ENCODE measurements around the gene RPLP2. TPM values are rescaled to one million over a fixed set of nuclear protein-coding genes. Genes with fewer than 3 reads are reported as not detected.

Gene RPLP2
- total RNA-seq, 8 experiments from 2014 or later, result 1,135 to 2,145 (median 1,757) TPM

DNA sequence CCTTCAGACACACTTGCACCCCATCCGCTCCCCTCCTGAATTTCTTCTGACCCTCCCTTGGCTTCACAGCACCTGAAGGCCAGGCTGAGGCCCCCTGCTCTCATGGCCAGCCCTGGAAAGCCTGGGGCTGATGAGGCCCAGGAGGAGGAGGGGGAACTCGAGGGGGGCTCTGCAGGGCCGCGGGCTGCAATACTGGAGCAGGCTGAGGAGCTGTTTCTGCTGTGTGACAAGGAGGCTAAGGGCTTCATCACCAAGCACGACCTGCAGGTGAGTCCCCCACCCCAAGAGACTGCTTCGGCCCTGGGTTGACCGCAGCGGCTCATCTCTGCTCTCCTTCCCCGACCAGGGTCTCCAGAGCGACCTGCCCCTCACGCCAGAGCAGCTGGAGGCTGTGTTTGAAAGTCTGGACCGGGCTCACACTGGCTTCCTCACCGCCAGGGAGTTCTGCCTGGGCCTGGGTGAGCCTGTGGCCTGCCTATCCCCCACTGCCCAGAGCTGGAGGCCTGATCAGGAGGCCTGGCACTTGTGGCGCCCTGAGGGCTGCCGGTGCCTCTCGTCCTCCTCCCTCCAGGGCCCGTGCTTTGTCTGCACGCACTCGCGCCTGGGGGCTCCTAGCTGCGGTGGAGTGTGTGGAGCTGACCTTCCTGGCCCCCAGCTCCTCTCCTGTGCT is 18.9 kb downstream of the RPLP2 start:
- WGBS, 10 experiments, result 0% methylated on average over 6 of the region's 21 CpGs; no CpG with 5 or more reads in 9 of the 10 experiments
- ATAC-seq (replicated peaks in 6 of 8), result peak in 5 of 8 experiments; percentile 15 to 47 (median 42)
- Histone ChIP-seq H3K4me3 (peak overlapping the region in 2 of 5 donors; percentile 1 to 38), H3K27ac (peak overlapping the region; percentile 71 to 76), H3K4me1 (replicated peaks in 1 of 2) (peaks cover 60 to 61% of the 10 kb centered on the region in 2 donors)
- in situ Hi-C loops (cut with MboI; ENCODE audit: low pct_unique_long_range_greater_than_20kb in 2 of 9, low sequenced_read_pairs in 9 of 9, unreplicated experiment in 9 of 9), result no loop called here

DNA sequence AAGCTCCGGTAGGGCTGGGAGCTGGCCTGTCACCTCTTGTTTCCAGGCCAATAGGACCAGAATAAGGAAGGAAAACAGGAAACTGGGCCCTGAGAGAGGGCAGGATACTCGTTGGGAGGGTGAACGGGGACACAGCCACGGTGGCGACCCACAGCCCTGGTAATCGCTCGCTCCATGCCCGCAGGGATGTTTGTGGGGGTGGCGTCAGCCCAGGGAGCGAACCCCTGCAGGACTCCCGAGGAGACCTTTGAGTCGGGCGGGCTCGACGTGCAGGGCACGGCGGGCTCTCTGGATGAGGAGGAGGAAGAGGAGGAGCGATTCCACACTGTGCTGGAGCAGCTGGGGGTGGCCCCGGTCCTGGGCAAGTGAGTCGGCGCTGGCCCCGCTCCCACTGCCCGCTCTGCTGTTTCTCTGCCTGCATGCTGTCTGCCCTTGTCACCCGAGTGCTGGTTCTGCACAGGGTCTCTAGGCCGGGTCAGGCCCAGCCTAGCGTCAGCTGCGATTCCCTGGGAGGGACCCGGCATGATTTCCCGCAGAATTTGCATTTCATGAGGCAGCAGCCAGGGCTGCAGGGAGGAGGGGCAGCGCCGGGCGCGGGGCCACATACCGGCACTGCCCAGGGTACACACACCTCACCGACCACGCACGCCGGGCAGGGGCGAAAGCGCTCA is 19.5 kb downstream of the RPLP2 start:
- H3K27ac ChIP-seq, result peak overlapping the region; percentile 71 to 76
- H3K4me3 ChIP-seq, result peak overlapping the region in 4 of 5 donors; percentile 22 to 38 (median 28)
- in situ Hi-C loops (cut with MboI; ENCODE audit: low pct_unique_long_range_greater_than_20kb in 2 of 9, low sequenced_read_pairs in 9 of 9, unreplicated experiment in 9 of 9), result no loop called here
- peaks cover 65 to 68% of the 10 kb centered on the region in 2 donors for H3K4me1 ChIP-seq (replicated peaks in 1 of 2)
- peak in 6 of 8 experiments; percentile 0 to 22 (median 6) for ATAC-seq (replicated peaks in 6 of 8)
- 0 to 100% (median 38%) methylated on average over 1 to 4 of the region's 40 CpGs; no CpG with 5 or more reads in 6 of the 10 experiments for WGBS, 10 experiments

DNA sequence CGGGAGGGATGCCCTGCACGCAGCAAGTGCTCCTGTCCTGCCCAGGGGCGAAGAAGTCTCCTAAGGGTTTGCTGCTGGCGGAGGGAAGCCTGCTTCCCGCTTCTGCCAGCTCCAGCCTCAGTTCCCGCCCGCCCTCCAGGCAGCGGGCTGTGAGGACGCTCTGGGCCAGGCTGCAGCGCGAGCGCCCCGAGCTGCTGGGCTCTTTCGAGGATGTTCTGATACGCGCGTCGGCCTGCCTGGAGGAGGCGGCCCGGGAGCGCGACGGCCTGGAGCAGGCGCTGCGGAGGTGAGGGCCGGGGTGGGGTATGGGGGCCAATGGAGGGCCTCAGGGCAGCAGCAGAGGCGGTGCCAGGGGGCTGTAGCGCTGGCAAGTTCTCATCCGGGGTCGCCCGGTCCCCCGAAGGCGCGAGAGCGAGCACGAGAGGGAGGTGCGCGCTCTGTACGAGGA is 20.1 kb downstream of the RPLP2 start:
- peak overlapping the region; percentile 7 to 38 (median 27) for H3K4me3 ChIP-seq
- H3K27ac ChIP-seq, result no peak overlapping the region
- peaks cover 65 to 73% of the 10 kb centered on the region in 2 donors for H3K4me1 ChIP-seq (replicated peaks in 1 of 2)
- peak in 5 of 8 experiments; percentile 0 to 24 (median 4) for ATAC-seq (replicated peaks in 6 of 8)
- WGBS, 10 experiments, result no CpG with 5 or more reads among the region's 39 CpGs
- in situ Hi-C loops (cut with MboI; ENCODE audit: low pct_unique_long_range_greater_than_20kb in 2 of 9, low sequenced_read_pairs in 9 of 9, unreplicated experiment in 9 of 9), result no loop called here

DNA sequence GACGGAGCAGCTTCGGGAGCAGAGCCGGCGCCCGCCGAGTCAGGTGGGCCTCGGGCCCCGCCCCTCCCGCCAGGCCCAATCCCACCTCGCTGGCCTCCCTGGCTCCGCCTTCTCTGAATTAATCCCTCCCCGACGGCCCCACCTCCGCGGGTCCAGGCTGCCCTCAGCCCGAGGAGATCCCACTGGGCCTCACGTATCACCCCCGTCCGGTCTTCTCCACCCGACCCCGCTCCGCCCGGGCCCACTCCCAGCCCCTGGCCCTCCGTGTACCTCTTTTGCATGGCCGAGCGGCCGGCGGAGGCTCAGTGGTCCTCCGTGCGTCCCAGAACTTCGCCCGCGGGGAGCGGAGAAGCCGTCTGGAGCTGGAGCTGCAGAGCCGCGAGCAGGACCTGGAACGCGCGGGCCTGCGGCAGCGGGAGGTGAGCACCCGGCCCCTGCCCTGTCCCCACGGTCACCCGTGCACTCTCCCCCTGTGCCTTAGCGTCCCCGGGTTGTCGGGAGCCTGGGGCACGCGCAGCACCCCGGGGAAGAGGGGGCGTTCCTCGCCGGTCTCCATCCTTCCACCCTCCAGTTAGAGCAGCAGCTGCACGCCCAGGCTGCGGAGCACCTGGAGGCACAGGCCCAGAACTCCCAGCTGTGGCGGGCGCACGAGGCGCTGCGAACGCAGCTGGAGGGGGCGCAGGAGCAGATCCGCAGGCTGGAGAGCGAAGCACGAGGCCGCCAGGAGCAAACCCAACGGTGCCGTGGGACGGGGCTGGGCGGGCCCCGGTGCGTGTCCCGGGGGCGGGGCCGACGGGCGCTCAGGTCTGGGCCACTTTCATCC is 20.7 kb downstream of the RPLP2 start:
- Histone ChIP-seq H3K4me1 (replicated peaks in 1 of 2) (peaks cover 65 to 75% of the 10 kb centered on the region in 2 donors), H3K27ac (no peak overlapping the region), H3K4me3 (peak overlapping the region; percentile 17 to 38 (median 27))
- in situ Hi-C loops (cut with MboI; ENCODE audit: low pct_unique_long_range_greater_than_20kb in 2 of 9, low sequenced_read_pairs in 9 of 9, unreplicated experiment in 9 of 9), result no loop called here
- 23% methylated on average over 7 of the region's 78 CpGs; no CpG with 5 or more reads in 9 of the 10 experiments for WGBS, 10 experiments
- ATAC-seq (replicated peaks in 6 of 8), result peak; percentile 11 to 61 (median 38)

DNA sequence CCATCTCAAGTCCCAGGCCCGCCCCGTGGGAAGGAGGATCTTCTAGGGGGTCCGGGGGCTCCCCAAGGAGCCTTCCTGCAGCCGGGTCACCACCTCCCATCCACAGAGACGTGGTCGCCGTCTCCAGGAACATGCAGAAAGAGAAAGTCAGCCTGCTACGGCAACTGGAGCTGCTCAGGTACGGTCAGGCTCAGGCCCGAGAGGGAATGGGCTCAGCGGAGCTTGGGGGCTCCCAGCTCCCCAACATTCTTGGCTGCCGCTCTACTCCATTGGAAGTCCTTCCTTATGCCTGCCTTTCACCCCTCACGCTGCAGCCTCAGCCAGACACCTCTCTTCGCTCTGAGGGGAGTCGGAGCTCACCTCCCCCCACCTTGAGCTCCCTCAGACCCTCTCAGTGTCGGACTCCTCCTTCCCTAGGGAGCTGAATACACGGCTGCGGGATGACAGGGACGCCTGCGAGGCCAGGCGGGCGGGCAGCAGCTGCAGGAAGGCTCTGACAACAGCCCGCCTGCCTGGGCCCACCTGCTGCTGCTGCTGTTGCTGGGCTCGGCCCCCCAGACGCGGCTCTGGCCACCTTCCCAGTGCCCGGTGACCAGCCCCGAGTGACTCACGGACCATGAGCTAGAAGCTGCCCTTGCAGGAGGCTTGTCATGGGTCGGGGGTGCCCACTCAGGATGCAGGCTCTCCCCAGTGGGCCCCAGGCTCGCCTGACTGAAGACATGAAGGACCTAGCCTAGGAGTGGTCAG is 21.5 kb downstream of the RPLP2 start:
- WGBS, 10 experiments, result 14 to 60% (median 40%) methylated on average over 1 to 7 of the region's 31 CpGs; no CpG with 5 or more reads in 3 of the 10 experiments
- Histone ChIP-seq H3K4me1 (replicated peaks in 1 of 2) (peaks cover 65 to 75% of the 10 kb centered on the region in 2 donors), H3K27ac (no peak overlapping the region), H3K4me3 (peak overlapping the region; percentile 27 to 78 (median 69))
- in situ Hi-C loops (cut with MboI; ENCODE audit: low pct_unique_long_range_greater_than_20kb in 2 of 9, low sequenced_read_pairs in 9 of 9, unreplicated experiment in 9 of 9), result no loop called here
- ATAC-seq (replicated peaks in 6 of 8), result peak in 1 of 8 experiments; percentile 0

DNA sequence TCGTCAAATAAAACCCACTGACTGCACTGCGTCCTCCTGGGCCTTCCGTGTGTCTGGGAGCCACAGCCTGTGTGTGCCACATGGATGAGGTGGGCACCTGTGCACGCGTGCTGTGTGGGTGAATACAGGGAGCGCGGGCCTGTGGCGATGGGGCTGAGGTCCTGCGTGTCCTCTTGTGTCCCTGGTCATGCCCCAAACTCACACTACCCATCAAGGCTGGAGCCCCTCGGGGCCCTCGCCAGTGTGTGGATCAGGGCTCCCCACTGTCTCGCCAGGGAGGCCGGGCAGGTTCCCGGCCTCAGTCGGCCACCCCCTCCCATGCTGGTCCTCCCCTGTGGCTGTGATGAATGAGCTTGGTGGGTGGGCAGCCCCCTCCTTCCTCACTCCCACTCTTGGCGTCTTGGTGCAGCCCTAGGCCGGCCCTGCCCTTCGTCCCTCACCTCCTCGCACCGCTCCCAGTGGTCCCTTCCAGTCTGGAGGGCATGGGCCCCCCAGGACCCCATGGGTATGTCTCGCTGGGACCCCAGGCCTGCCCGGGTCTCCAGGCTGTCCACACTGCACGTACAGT is 22.3 kb downstream of the RPLP2 start:
- Histone ChIP-seq H3K4me3 (peak overlapping the region; percentile 48 to 78 (median 69)), H3K27ac (peak overlapping the region; percentile 86 to 90), H3K4me1 (replicated peaks in 1 of 2) (peaks cover 59 to 67% of the 10 kb centered on the region in 2 donors)
- peak in 1 of 8 experiments; percentile 0 for ATAC-seq (replicated peaks in 6 of 8)
- WGBS, 10 experiments, result 80 to 100% (median 84%) methylated on average over 1 to 2 of the region's 23 CpGs; no CpG with 5 or more reads in 6 of the 10 experiments
- in situ Hi-C loops (cut with MboI; ENCODE audit: low pct_unique_long_range_greater_than_20kb in 2 of 9, low sequenced_read_pairs in 9 of 9, unreplicated experiment in 9 of 9), result no loop called here

DNA sequence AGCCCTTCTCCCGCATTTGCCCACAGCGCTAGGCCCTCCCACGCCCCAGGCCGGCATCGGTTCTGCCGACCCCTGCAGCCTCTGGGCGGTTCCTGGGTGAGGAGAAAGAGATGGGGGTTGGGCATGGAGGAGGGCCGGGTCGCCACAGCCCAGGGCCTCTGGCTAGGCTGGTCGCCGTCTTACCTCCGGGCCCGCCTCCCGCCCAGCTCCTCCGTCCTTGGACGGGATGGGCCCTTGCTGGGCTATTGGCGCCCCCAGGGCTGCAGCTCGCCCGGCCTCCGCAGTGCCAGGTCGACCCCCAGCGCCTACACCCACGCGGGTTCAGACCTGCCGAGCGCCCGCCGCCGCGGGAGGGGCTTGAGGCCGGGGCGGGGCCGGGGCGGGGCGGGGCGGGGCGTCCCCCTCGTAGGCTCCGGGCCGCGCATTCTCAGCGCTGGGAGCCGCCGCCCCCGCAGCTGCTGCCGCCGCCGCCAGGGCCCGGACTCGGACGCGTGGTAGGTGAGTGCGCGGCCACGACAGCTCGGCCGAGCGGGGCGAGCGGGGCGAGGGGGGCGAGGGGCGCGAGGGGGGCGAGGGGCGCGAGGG is 22.9 kb downstream of the RPLP2 start, which contains the start of gene CD151:
CD151 (plus strand) TSS at position 424 of the 585 bp plus-strand sequence. CDS start 3,118 bp downstream, outside the sequence.
- in situ Hi-C loops (cut with MboI; ENCODE audit: low pct_unique_long_range_greater_than_20kb in 2 of 9, low sequenced_read_pairs in 9 of 9, unreplicated experiment in 9 of 9), result no loop called here
- Histone ChIP-seq H3K4me1 (replicated peaks in 1 of 2) (peaks cover 53 to 61% of the 10 kb centered on the region in 2 donors), H3K27ac (peak within 1 kb of the TSS; percentile 86 to 90), H3K4me3 (peak within 1 kb of the TSS; percentile 48 to 78 (median 69))
- peak; percentile 21 to 61 (median 46) for ATAC-seq (replicated peaks in 6 of 8)
- WGBS, 10 experiments, result 0% methylated on average over 1 of the region's 67 CpGs; no CpG with 5 or more reads in 9 of the 10 experiments

DNA sequence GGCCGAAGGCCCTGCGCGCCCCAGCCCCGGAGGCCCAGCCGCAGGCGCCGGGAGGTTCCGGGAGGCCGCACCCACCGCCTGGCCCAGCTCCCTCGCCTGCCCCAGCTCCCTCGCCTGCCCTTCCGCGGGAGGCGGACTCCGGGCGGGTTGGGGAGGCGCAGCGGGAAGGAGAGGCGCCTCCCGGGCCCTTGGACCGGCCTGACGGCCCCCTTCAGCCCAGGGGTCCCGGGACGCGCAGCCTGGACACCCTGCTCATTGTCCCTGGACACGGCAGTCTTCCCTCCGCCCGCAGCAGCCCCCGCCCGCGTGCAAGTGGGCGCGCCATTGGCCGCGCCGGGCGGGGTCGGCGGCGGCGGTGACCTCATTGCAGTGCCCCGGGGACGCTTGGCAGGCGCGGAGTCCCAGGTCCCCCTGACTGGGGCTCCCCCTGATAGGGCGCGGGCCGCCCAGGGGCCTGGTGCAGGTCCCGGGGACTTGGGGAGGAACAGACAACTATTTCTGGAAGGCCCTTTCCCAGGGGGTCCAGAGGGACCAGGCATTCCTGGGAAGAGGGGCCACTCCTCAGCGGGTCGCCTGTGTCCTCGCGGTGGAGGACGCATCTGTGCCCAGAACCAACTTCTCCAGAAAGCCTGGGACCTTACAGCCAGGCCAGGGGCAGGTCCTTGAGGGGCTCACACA is 23.5 kb downstream of the RPLP2 start:
- Histone ChIP-seq H3K4me3 (peak overlapping the region; percentile 48 to 78 (median 69)), H3K4me1 (replicated peaks in 1 of 2) (peaks cover 46 to 55% of the 10 kb centered on the region in 2 donors), H3K27ac (peak overlapping the region; percentile 86 to 90)
- in situ Hi-C loops (cut with MboI; ENCODE audit: low pct_unique_long_range_greater_than_20kb in 2 of 9, low sequenced_read_pairs in 9 of 9, unreplicated experiment in 9 of 9), result no loop called here
- peak; percentile 12 to 56 (median 40) for ATAC-seq (replicated peaks in 6 of 8)
- WGBS, 10 experiments, result no CpG with 5 or more reads among the region's 55 CpGs

DNA sequence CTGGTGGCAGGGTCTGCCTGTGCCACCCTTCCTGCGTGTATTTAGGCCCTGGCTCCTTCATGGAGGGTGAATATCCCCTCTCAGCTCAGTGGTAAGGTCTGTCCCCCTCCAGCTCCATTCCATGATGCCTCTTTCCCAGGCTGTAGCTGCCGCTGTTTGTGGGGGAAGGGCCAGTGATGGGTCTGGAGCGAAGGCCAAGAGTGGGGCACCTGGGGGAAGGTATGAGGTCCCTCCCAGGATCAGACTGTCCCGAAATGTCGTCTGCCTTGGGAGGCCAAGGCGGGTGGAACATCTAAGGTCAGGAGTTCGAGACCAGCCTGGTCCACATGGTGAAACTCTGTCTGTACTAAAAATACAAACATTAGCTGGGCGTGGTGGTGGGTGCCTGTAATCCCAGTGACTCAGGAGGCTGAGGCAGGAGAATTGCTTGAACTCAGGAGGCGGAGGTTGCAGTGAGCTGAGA is 24.1 kb downstream of the RPLP2 start:
- Histone ChIP-seq H3K4me3 (peak overlapping the region; percentile 48 to 78 (median 69)), H3K27ac (peak overlapping the region; percentile 86 to 90), H3K4me1 (replicated peaks in 1 of 2) (peaks cover 40 to 49% of the 10 kb centered on the region in 2 donors)
- WGBS, 10 experiments, result 0 to 80% (median 9%) methylated on average over 1 to 6 of the region's 9 CpGs; no CpG with 5 or more reads in 4 of the 10 experiments
- peak in 2 of 8 experiments; percentile 4 to 5 for ATAC-seq (replicated peaks in 6 of 8)
- in situ Hi-C loops (cut with MboI; ENCODE audit: low pct_unique_long_range_greater_than_20kb in 2 of 9, low sequenced_read_pairs in 9 of 9, unreplicated experiment in 9 of 9), result no loop called here

DNA sequence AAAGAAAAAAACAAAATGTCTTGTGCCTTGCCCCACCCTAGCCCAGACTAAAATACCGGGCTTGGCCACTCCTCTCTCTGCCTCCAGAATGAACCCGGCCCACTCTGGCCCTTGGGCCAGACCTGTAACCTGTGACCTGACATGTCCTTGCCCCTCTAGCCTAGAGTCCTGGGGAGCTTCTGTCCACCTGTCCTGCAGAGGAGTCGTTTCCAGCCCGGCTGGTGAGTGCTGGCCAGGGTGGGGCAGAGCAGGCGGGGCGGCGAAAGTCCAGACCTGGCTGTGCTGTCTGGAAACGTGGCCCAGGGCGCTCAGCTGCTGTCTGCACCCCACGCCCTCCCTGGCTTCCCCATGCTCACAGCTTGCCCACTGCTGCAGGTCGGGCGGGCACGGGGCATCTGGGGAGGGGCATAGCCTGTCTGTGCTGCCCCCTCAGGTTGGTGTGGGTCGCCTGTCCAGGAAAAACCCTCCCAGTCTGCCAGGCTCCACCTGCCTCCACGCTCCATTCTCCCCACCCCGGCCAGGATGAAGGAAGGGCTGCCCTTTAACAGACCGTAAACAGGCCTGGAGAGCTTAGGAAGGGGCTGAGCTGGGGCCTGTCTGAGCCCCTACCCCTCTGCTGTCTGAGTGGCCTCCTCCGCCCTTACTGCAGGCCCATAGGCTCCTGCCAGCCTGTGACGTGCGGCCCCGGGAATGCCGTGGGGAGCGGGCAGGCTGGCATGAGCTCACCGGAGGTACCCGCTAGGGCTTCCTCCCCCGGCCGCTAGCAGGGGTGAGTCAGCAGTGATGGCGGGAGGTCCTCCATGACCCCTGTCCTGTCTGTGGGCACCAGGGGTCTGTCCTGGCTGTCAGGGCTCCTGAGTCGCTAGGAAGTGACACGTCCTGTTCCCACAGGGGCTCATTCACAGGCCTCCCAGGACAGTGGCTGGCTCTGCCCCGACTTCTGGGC is 24.9 kb downstream of the RPLP2 start:
- H3K4me3 ChIP-seq, result peak overlapping the region in 1 of 5 donors; percentile 69
- 8 to 67% (median 50%) methylated on average over 1 to 13 of the region's 31 CpGs; no CpG with 5 or more reads in 5 of the 10 experiments for WGBS, 10 experiments
- H3K4me1 ChIP-seq (replicated peaks in 1 of 2), result peaks cover 33 to 41% of the 10 kb centered on the region in 2 donors
- in situ Hi-C loops (cut with MboI; ENCODE audit: low pct_unique_long_range_greater_than_20kb in 2 of 9, low sequenced_read_pairs in 9 of 9, unreplicated experiment in 9 of 9), result no loop called here
- peak in 3 of 8 experiments; percentile 11 to 13 (median 13) for ATAC-seq (replicated peaks in 6 of 8)
- no peak overlapping the region for H3K27ac ChIP-seq
